IMR-90 (cell line): ENCODE measurements around the gene EFHD2. TPM values are rescaled to one million over a fixed set of nuclear protein-coding genes. Genes with fewer than 3 reads are reported as not detected.
A peak's percentile ranks its signal among the peaks of the same experiment; 100 is the strongest.
"Not testable (repeated sequence)": the region's sequence is repeated elsewhere in the genome, so short reads cannot be mapped to it uniquely, and the experiment has no call there.

Source experiments
- ATAC-seq: fragments of 200-7000 bp; cut with Tn5 transposase; 2 replicates; pipeline ENCODE4 v1.9.1; 2020; ENCODE audit warnings: low read depth, mild to moderate bottlenecking, moderate library complexity
- BruUV-seq: library from RNA; stranded (reverse); fragments of 400-500 nt; replicated peaks from 2 replicates; lab custom pipeline; 2021; lab: Mats Ljungman, UMichigan
- CTCF ChIA-PET: fragments of 300-600 bp; formaldehyde crosslinking; extraction: SDS; loops from one replicate; lab custom pipeline; 2021; ENCODE audit warnings: antibody characterized with exemption; lab: Yijun Ruan, JAX
- POLR2A ChIA-PET: fragments of 300-600 bp; sonication (Branson Sonifier 250); formaldehyde crosslinking; loops from one replicate; lab custom pipeline; 2022; ENCODE audit warnings: antibody characterized with exemption; ENCODE audit not compliant: unreplicated experiment; lab: Charles Lee
- DNase-seq: peaks from one replicate; pipeline ENCODE4 v3.0.0; 2013
- H2AFZ ChIP-seq: replicated peaks from 2 replicates; pipeline ENCODE3; 2013; ENCODE audit warnings: low read length, mild to moderate bottlenecking; ENCODE audit not compliant: poor library complexity
- H2AK5ac ChIP-seq: 2 replicates; pipeline ENCODE4 v1.6.1; 2013; ENCODE audit warnings: low read depth, low read length, inconsistent platforms
- H2AK9ac ChIP-seq: replicated peaks from 2 replicates; pipeline ENCODE3; 2013; ENCODE audit warnings: mild to moderate bottlenecking, low read depth, low read length, moderate library complexity; ENCODE audit not compliant: poor library complexity
- H2BK120ac ChIP-seq: 2 replicates; pipeline ENCODE4 v1.6.1; 2013; ENCODE audit warnings: low read depth, low read length, inconsistent platforms
- H2BK15ac ChIP-seq: 3 replicates; pipeline ENCODE4 v1.6.1; 2013; ENCODE audit warnings: low read depth, low read length, inconsistent platforms
- H2BK20ac ChIP-seq: 2 replicates; pipeline ENCODE4 v1.6.1; 2013; ENCODE audit warnings: low read depth, mild to moderate bottlenecking, inconsistent platforms, low read length, moderate library complexity
- H2BK5ac ChIP-seq: 2 replicates; pipeline ENCODE4 v1.6.1; 2013; ENCODE audit warnings: mild to moderate bottlenecking, low read depth, low read length, inconsistent platforms; ENCODE audit not compliant: poor library complexity, severe bottlenecking
- H3K14ac ChIP-seq: replicated peaks from 2 replicates; pipeline ENCODE4 v1.6.1; 2013; ENCODE audit warnings: low read depth, low read length, inconsistent platforms
- H3K18ac ChIP-seq: 2 replicates; pipeline ENCODE4 v1.6.1; 2013; ENCODE audit warnings: low read depth, low read length, control low read depth
- H3K23ac ChIP-seq: 2 replicates; pipeline ENCODE4 v1.6.1; 2013; ENCODE audit warnings: low read depth, low read length, inconsistent platforms
- H3K27ac ChIP-seq: 2 replicates; pipeline ENCODE4 v1.5.1; 2013; ENCODE audit warnings: mild to moderate bottlenecking, control low read depth, low read length; ENCODE audit not compliant: insufficient read depth
- H3K27me3 ChIP-seq: 2 replicates; pipeline ENCODE4 v1.6.1; 2013; ENCODE audit warnings: low read length; ENCODE audit not compliant: control insufficient read depth, insufficient read depth
- H3K36me3 ChIP-seq: 2 replicates; pipeline ENCODE4 v1.6.1; 2013; ENCODE audit warnings: low read length, mixed read lengths; ENCODE audit not compliant: control insufficient read depth, insufficient read depth
- H3K4ac ChIP-seq: 2 replicates; pipeline ENCODE4 v1.6.1; 2013; ENCODE audit warnings: low read depth, low read length, inconsistent platforms
- H3K4me1 ChIP-seq: 2 replicates; pipeline ENCODE4 v1.6.1; 2013; ENCODE audit warnings: low read length, mixed read lengths; ENCODE audit not compliant: control insufficient read depth, insufficient read depth
- H3K4me2 ChIP-seq: 2 replicates; pipeline ENCODE4 v1.6.1; 2013; ENCODE audit warnings: low read depth, mild to moderate bottlenecking, control low read depth, low read length, moderate library complexity
- H3K4me3 ChIP-seq: 2 replicates; pipeline ENCODE4 v1.5.1; 2013; ENCODE audit warnings: low read depth, mild to moderate bottlenecking, control low read depth, low read length, moderate library complexity; ENCODE audit not compliant: insufficient read depth
- H3K56ac ChIP-seq: 2 replicates; pipeline ENCODE4 v1.6.1; 2013; ENCODE audit warnings: low read length, inconsistent platforms; ENCODE audit not compliant: insufficient read depth; ENCODE audit errors: extremely low read depth
- H3K79me1 ChIP-seq, 2 experiments: 2 replicates each; pipeline ENCODE4 v1.6.1; 2013; ENCODE audit warnings: low read length in 2 of 2, inconsistent platforms in 1 of 2, low read depth in 1 of 2
- H3K9ac ChIP-seq: 2 replicates; pipeline ENCODE4 v1.6.1; 2013; ENCODE audit warnings: low read depth, low read length, control low read depth
- H3K9me1 ChIP-seq: 2 replicates; pipeline ENCODE4 v1.6.1; 2013; ENCODE audit warnings: low read length, inconsistent platforms; ENCODE audit not compliant: insufficient read depth
- H3K9me3 ChIP-seq: 2 replicates; pipeline ENCODE4 v1.6.1; 2013; ENCODE audit warnings: low read length; ENCODE audit not compliant: control insufficient read depth, insufficient read depth
- H4K20me1 ChIP-seq: 2 replicates; pipeline ENCODE4 v1.6.1; 2013; ENCODE audit warnings: low read length, inconsistent platforms; ENCODE audit not compliant: insufficient read depth
- H4K5ac ChIP-seq: 2 replicates; pipeline ENCODE4 v1.6.1; 2013; ENCODE audit warnings: mild to moderate bottlenecking, low read depth, low read length, control low read depth
- H4K8ac ChIP-seq, 2 experiments: 2 replicates each; pipeline ENCODE4 v1.6.1; 2013; ENCODE audit warnings: low read depth in 2 of 2, low read length in 2 of 2, control low read depth in 1 of 2, inconsistent platforms in 1 of 2
- H4K91ac ChIP-seq: 2 replicates; pipeline ENCODE4 v1.6.1; 2013; ENCODE audit warnings: low read depth, low read length, inconsistent platforms; ENCODE audit not compliant: insufficient read depth
- BHLHE40 ChIP-seq: fragments of 150-350 bp; IDR thresholded peaks from 2 replicates; pipeline ENCODE4 v1.6.1; 2016; ENCODE audit warnings: mild to moderate bottlenecking, low read depth, low read length
- WGBS, 2 experiments: methylation state at CpG; one replicate each; pipeline versions ENCODE4 v1.1.5 to v1.1.7; 2013; ENCODE audit warnings: missing lambda C conversion rate in 2 of 2; ENCODE audit not compliant: insufficient read length in 1 of 2; ENCODE audit errors: extremely low coverage in 2 of 2; 5-methylcytosine and 5-hydroxymethylcytosine counted together
- dilution Hi-C: fragments of 300-500 bp; cut with HindIII; formaldehyde crosslinking; loops from one replicate; pipeline ENCODE4 v1.14.3; 2018; ENCODE audit warnings: low sequenced_read_pairs; ENCODE audit not compliant: unreplicated experiment
- in situ Hi-C: fragments of 300-500 bp; cut with MboI; formaldehyde crosslinking; loops from 3 replicates; pipeline ENCODE4 v1.14.3; 2019; ENCODE audit warnings: low sequenced_read_pairs, inconsistent platforms, mixed read lengths
- intact Hi-C: fragments of 100-400 bp; cut with micrococcal nuclease; formaldehyde crosslinking; loops from 2 replicates; pipeline ENCODE4 v1.10.0; 2022
- polyA plus RNA-seq, 3 experiments: library from polyadenylated mRNA; depleted of rRNA; stranded (reverse); fragments of >200 nt; gene quantifications; 2 replicates each; pipeline ENCODE4 v1.2.3, GENCODE V29; 2012; ENCODE audit warnings: low replicate concordance in 1 of 3
- total RNA-seq: library from RNA; depleted of rRNA; stranded (reverse); fragments of >200 nt; gene quantifications from 2 replicates; pipeline ENCODE4 v1.2.3, GENCODE V29; 2012
- TF ChIP-seq, protein P1 (sequence below): fragments of 150-350 bp; IDR thresholded peaks from 2 replicates; pipeline ENCODE4 v1.6.1; 2017; ENCODE audit warnings: mild to moderate bottlenecking, antibody characterized with exemption, low read length, low read depth

The EFHD2 gene
- total and polyA plus RNA-seq, 2 of the 4 experiments (the other 2 are of a cell fraction) = 22.6 to 58.9 TPM

DNA sequence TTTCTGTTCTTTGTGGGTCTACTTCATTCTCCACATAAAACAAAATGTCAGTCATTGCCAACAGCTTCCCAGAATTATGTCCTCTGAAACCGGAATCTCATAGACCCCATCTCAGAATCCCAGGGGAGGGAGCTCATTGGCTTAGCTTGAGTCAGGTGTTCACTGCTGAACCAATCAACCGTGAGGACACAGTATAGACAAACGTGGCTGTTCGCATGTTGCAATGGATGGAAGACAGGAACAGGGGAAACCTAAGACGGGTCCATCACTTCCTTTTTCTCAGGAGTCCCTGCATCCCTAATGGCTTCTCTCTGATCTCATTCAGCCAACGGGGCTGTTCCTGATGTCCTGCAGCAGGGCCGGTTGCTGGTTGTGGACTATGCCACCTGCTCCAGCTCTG is 56.0 kb downstream of the EFHD2 start:
- Histone ChIP-seq H4K91ac (no peak overlapping the region), H4K20me1 (no peaks in the 10 kb centered on the region), H2BK5ac (no peak overlapping the region), H3K4me1 (no peaks in the 10 kb centered on the region; the same call in 1 of the 2 replicates), H2AK9ac (no peak overlapping the region), H2AK5ac (no peak overlapping the region), H3K36me3 (no peaks in the 10 kb centered on the region), H3K9me1 (no peaks in the 10 kb centered on the region), H3K4ac (no peak overlapping the region), H3K4me2 (no peak overlapping the region), H3K23ac (no peak overlapping the region), H3K14ac (no peak overlapping the region), H3K4me3 (no peak overlapping the region), H3K79me1 (no peaks in the 10 kb centered on the region), H3K9me3 (no peaks in the 10 kb centered on the region), H2BK15ac (no peak overlapping the region), H3K27ac (no peak overlapping the region), H3K9ac (no peak overlapping the region), H2BK20ac (no peak overlapping the region), H2BK120ac (no peak overlapping the region), H4K5ac (no peak overlapping the region), H4K8ac (no peak overlapping the region), H3K56ac (no peak overlapping the region), H3K18ac (no peak overlapping the region), H3K27me3 (peaks cover 3% of the 10 kb centered on the region; the same call in 1 of the 2 replicates), H2AFZ (no peak overlapping the region)
- ChIA-PET POLR2A (interaction anchor here (0.7 kb wide), 1 partner anchor 28 kb away, joined by 3 read pairs; no protein-coding TSS in a partner anchor), CTCF (interaction anchor here (0.6 kb wide), 1 partner anchor 143 kb away, joined by 3 read pairs; no protein-coding TSS in a partner anchor)
- no CpG with 5 or more reads among the region's 7 CpGs for WGBS, 2 experiments
- no peak for DNase-seq
- intact Hi-C loops = no loop called here
- BruUV-seq = no TSS peak
- in situ Hi-C loops = no loop called here
- dilution Hi-C loops = no loop called here
- TF ChIP-seq, protein P1, sequence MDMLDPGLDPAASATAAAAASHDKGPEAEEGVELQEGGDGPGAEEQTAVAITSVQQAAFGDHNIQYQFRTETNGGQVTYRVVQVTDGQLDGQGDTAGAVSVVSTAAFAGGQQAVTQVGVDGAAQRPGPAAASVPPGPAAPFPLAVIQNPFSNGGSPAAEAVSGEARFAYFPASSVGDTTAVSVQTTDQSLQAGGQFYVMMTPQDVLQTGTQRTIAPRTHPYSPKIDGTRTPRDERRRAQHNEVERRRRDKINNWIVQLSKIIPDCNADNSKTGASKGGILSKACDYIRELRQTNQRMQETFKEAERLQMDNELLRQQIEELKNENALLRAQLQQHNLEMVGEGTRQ = peak; percentile 20; the same call in 1 of the 2 replicates
- no peak for TF ChIP-seq BHLHE40
- no peak for ATAC-seq

DNA sequence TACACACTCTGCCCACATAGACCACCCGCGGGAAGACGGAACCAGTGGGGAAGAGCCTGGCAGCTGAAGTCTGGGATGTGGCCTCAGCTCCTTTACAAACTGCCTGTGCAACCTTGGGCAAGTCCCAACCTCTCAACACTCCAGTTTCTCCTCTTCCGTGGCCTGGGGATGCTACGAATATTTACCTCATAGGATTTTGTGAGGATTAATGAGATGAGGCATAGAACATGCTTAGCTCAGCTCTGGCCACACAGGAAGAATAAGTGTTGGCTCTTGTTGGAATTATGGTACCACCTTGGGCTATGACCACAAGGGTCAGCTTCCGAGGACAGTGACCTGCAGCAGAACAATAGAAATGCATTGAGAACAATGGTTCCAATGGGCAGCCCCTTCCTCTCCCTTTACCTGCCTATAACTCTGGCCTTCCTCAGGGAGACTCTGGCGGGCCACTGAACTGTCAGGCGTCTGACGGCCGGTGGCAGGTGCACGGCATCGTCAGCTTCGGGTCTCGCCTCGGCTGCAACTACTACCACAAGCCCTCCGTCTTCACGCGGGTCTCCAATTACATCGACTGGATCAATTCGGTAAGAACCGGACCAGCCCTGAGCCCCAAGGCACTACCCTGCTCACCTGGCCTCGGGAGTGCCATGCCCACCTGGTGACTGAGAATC is 57.4 kb downstream of the EFHD2 start:
- H3K18ac ChIP-seq, CTCF ChIA-PET, H3K4me3 ChIP-seq, H2AK9ac ChIP-seq, DNase-seq, dilution Hi-C loops, H3K9ac ChIP-seq, H3K9me3 ChIP-seq, H3K4me2 ChIP-seq, H3K36me3 ChIP-seq, ATAC-seq, H4K5ac ChIP-seq, H2BK20ac ChIP-seq, H4K91ac ChIP-seq, POLR2A ChIA-PET, intact Hi-C loops, H3K79me1 ChIP-seq, H3K4me1 ChIP-seq, H2AFZ ChIP-seq, H4K20me1 ChIP-seq, H3K9me1 ChIP-seq, H3K27ac ChIP-seq, H3K23ac ChIP-seq, H2AK5ac ChIP-seq, H4K8ac ChIP-seq, H2BK15ac ChIP-seq, BruUV-seq, in situ Hi-C loops, H2BK5ac ChIP-seq, H3K56ac ChIP-seq, H3K4ac ChIP-seq, H3K14ac ChIP-seq, H3K27me3 ChIP-seq, H2BK120ac ChIP-seq: not testable (repeated sequence)
- 94% methylated on average over 14 of the region's 22 CpGs; no CpG with 5 or more reads in 1 of the 2 experiments for WGBS, 2 experiments
